Measurements from ENCODE around the gene IWS1.

IWS1 gene

DNA sequence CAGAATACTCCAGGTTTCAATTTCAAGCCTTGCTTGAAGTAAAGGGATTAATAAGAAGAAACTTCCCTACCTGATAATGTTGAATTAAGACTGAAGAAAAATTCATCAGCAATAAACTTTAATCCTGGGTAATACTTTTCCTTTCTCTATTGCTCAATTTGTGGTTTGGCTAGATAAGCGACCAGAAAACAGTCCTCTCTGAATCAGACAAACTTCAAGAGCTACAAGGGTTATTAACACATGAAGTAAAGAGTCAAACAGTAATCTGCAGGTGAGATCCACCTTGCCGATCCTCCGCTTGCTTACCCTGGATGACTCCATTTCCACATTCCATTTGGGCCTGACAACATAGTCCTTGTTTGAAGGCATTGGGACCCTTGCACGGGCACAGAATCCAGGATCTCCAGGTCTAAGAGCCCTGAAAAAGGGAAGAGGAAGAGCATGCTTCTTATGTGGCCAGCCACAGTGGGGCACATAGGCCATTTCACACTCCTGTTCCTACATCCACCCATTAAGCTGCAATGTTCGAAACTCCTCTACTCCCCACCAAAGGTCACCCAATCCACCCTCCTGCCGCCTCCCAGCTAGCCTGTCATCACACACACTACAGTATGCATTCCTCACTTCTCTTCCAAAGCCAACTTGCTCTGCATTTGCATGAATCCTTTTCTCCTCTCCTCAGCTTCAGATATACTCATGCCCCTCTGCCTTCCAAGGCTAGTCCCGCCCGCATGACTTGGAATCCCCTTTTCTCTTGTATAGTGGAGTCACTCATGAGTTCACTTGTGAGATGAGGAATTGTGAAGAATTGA lies 39.8 kb downstream of the IWS1 start:
- DNase-seq, result no peak

DNA sequence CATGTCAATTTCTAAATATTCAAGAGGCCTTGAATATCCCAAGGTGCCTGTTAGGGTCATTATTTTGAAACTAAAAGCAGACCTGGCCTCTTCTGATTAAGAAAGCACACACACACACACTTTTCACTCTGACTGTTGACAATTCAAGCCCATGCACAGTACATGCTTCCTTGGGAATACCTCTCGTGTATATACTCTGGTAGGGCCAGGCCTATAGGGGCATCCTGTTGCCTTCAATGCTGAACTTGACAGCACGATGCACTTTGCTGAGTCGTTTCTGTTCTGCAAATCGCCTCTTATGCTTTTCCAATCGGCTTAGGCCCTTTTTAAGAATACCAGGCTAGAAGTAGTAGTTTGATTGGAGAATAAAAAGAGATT lies 40.6 kb downstream of the IWS1 start:
- DNase-seq, result no peak

- no peak for DNase-seq
These were observed 41.1 kb downstream of the IWS1 start for GRCh38 chr2:127485051-127485693.

DNA sequence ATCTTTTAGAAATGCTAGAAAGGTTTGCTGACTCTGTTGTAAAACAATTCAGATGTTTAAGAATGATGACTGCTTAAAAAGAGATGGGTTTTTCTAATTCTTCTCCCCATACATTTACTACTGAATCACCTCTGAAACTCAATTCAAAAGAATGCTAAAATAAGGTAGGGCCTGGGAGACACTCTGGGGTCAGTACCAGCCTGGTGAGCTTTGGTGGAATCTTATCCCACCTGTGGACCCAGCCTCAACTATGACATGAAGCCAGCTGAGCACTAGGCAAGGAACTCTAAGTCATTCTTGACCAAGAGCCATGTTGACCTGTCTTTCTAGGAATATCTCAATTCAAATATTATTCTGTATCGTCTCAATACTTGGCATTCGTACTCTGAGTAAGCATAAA lies 44.3 kb downstream of the IWS1 start:
- DNase-seq, result no peak

DNA sequence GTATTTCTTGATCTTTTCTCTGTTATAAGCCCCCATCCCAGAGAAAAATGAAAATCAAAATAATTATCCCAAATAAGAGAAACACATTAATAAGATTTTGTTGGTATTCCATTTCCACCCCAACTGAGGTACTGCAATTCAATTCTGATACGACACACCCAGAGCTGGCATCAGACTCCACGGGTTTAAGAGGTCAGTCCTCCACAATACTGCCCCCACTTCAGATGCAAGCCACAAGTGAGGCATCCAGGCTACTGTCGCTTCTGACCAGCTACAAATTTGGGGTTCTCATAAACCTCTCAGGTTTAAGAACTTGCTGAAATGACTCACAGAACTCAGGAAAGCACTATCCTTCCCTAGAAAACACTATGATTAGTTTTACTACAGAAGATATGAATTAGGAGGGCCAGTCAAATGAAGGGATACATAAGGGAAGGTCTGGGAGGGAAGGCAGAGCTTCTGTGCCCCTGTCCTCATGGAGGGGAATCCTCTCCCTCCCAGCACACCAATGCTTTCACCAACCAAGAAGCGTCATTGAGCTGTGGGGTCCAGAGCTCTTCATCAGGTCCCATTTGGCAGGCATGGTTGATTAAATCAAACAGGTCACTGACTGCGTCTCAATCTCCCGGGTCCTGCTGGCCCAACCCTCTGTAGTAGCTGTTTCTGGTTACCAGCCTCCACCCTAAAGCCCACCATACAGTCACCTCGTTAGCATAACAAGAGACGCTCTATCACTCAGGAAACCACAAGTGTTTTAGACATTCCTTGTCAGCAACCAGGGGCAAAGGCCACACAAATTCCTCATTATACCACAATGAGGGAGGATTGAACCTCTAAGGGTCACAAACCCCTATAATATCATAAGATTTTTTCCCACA lies 46.2 kb downstream of the IWS1 start:
- no peak for DNase-seq

DNA sequence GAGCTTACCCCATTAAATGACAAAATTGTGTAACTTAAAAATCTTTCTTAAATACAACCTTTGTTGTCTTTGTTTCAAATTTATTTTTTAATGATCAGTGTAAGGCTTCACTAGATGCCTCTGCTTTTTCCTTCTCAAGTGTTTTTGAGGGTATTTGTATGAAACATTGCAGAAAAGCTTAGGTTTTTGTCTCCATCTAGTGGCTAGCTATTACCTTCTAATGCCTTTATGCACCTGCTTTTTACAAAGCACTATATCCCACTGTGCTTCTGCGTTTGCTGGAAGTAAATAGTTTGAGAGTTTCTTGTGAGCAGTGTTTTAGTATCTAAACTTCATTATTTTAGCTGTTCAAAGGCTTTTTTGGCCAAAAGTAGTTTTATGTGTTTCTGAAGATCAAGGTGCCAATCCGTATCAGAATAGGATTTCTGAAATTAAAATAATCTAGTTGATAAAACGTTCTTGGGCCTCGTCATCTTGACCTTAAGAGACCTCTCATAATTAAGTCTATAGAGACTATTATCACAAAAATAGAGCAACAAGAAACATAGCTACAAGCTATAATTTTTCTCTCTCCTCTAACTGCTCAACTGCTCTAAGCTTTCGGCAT lies 47.0 kb downstream of the IWS1 start:
- peak; percentile 73 for DNase-seq

DNA sequence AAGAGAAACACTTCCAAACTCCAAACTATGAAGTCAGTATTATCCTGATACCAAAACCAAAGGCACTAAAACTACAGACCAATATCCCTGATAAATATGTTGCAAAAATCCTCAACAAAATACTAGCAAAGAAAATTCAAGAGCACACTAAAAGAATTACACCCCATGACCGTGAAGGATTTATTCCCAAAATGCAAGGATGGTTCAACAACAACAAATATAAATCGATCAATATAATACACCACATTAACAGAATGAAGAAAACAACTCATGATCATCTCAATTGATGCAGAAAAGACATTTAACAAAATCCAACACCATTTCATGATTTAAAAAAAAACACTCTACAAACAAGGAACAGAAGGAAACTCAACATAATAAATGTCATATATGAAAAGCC lies 50.5 kb downstream of the IWS1 start:
- DNase-seq, result no peak

GRCh38 chr2:127472268-127472667 lies 54.0 kb downstream of the IWS1 start:
- no peak for DNase-seq

DNA sequence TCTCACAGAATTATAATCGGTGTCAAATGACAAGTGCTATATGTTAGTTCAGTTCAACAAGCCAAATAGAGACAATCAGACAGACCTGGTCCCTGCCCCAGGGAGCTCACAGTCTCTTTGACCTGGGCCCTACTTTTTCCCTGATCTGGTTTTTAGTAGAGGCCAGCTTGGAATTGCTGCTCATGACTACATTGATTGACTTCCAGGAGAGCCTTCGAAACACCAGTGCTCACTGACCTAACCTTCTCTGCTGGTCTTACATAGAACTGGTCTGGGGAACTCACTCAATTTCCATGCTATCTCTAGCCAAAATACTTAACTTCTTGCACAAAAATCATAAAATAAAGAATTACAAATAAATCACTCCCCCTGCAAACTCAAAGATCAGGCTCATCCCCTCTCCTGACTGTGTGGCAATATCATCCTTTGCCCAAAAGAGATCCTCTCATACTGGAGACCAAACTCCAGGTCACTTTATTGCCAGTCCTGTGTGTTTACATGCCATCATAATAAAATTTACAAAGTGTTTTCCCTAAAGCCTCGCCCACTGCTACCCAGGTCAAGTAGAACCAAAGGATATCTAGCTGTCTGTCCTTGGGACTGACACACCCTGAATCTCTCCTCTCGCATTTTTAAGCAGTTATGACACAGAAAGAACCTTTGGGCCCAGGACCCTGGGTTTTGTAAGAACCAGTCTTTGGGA lies 54.9 kb downstream of the IWS1 start:
- no peak for DNase-seq

DNA sequence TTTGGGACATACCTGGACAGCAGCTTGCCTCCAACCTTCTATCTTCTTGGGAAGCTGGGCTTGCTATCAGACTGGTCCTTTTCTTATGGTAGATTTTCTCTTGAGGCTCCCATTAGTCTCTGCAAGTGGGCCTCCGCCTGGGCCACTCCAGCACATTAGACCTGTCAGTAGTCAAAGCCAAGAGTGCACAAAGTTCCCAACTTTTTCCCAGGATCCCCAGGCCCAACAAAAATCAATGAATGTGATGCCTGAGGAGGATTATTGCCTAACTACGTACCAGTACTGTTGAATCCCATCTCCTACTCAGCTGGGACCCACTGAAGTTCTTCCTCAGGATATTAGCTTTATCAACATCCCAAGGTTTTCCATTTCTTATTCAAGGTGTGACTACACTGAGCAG lies 56.3 kb downstream of the IWS1 start:
- DNase-seq, result no peak

DNA sequence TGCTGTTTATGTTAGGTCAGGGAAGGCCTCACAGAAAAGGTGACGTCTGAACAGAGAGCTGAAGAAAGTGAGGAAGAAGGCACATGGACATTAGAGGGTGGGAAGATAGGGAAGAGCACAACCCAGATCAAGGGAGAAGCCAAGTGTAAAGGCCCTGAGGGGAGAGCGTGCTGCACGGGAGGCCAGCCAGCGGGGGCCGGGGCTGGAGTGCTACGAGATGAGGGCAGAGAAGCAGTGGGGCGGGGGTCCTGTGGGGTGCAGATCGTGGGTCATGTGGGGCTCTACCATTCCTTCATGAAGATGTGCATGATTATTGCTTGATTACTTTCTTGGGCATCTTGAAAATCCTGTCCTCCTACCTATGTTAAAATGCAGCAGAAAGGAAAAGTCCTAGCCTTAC lies 57.2 kb downstream of the IWS1 start:
- no peak for DNase-seq

GRCh38 chr2:127465258-127465657 lies 61.0 kb downstream of the IWS1 start:
- DNase-seq, result no peak

DNA sequence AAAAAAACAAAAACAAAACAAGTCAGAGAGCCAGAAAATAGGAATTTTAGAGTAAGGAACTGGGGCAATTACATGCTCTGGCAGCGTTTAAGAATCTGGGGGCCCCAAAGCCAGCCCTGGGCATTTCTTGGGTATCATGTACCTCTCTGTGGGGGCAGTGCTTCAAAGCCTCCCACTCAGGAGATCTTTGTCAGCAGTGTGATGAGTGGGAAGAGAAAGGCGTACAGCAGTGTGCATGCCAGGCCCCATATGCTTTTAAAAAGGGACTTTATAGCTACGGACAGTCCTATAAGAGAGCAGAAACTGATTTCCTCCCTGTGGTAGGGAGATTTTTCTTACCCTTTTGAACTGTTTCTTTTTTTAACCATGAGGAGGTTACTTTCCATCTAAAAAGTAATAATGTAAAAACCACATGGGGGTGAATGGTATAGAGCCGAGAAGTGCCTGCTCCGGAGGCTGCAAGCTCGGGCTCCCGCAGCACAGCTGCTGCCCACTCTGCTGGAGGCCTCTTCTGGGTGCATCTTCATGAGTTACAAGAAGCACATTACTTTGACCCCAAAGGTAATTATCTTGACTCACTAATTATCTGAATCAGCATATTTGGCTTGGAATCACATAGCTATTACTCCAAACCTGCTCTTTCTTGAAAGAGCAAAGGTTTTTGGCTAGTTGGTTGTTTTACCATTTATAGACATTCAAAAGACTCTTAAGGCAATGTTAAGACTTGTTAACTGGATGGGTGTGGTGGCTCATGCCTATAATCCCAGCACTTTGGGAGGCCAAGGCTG lies 61.6 kb downstream of the IWS1 start:
- no peak for DNase-seq

- DNase-seq, result no peak
These were observed 62.9 kb downstream of the IWS1 start for GRCh38 chr2:127463155-127463991.

DNA sequence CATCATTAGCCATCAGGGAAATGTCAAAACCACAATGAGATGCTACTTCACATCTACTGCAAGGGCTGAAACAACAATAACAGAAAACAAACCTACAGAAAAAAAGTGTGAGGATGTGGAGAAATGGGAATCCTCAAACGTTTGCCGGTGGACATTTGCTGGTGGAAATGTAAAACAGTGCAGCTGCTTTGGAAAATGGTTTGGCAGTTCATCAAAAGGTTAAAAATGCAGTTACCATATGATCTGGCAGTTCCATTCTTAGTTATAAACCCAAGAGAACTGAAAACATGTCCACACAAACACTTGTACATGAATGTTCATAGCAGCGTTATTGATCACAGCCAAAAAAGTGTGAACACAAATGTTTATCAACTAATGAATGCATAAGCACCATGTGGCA lies 63.8 kb downstream of the IWS1 start:
- no peak for DNase-seq

GRCh38 chr2:127456960-127457359 lies 69.3 kb downstream of the IWS1 start:
- no peak for DNase-seq

GRCh38 chr2:127455566-127456493 lies 70.5 kb downstream of the IWS1 start:
- DNase-seq, result no peak

GRCh38 chr2:127454595-127455565 lies 71.4 kb downstream of the IWS1 start:
- DNase-seq, result no peak
